Colon (tissue), 2 donors: ENCODE data around the gene NPDC1.

ENCODE experiments used
- FAIRE-seq: peaks from 2 replicates; lab custom pipeline; 2012; peaks lifted over from hg19 to GRCh38; lab: Jason Lieb, UNC
- donor health status: control.
- donor health status: control.

NPDC1 gene, protein sequence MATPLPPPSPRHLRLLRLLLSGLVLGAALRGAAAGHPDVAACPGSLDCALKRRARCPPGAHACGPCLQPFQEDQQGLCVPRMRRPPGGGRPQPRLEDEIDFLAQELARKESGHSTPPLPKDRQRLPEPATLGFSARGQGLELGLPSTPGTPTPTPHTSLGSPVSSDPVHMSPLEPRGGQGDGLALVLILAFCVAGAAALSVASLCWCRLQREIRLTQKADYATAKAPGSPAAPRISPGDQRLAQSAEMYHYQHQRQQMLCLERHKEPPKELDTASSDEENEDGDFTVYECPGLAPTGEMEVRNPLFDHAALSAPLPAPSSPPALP

GRCh38 chr9:137046088-137046787, at the start of gene NPDC1:
Gene NPDC1 (minus strand): TSS chr9:137046177. CDS start chr9:137045989, 188 bp downstream.
- FAIRE-seq = no peak

DNA sequence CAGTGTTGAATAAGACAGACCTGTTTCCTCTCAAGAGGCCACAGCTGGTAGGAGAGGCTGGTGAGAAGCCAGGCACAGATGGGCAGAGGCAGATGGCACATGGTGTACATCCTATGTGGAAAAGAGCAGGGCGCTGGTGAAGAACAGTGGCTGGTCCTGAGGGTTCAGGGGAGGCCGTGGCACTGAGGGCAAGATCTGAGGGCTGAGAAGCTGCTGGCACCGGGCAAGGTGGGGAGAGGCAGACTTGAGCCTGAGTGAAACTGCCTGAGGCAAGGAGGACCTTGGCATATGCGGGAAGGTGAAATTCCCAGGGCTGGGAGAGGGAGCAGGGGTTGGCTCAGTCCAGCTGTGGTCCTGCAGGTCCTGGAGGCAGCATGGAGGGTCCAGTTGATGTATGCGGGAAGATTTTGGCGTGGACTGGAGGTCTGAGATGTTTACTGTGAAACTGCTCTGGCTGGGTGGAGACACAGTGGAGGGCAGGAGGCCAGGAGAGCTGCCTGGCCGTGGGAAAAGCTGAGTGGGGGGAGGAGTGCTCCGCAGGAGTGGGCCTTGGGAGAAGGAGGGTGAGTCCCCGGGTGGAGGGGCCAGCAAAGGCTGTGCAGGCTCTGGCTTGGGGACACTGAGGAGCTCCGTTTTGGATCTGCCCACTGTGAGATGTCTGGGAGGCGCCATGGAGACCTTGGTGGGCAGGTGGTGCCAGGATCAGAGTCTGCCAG, 43.4 kb upstream of the NPDC1 start:
- no peak for FAIRE-seq

DNA sequence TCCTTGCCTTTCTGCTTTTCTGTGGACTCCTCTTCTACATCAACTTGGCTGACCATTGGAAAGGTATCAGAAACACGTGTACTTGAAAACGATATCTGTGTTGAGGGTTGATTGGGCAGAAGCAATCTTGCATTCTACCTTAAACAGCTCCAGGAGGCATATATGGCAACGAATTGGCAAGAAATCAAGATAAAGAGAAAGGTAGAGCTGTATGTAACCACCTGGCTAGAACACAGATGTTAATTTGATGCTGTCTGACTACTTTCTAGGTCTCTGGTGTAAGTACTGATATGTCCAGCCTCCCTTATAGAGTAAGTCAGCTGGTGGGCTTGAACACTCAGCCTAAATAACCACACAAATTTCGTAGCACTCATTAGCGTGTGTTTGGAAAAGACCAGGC, 42.1 kb upstream of the NPDC1 start:
- no peak for FAIRE-seq

GRCh38 chr9:137087409-137087925, 41.5 kb upstream of the NPDC1 start:
- FAIRE-seq = no peak

DNA sequence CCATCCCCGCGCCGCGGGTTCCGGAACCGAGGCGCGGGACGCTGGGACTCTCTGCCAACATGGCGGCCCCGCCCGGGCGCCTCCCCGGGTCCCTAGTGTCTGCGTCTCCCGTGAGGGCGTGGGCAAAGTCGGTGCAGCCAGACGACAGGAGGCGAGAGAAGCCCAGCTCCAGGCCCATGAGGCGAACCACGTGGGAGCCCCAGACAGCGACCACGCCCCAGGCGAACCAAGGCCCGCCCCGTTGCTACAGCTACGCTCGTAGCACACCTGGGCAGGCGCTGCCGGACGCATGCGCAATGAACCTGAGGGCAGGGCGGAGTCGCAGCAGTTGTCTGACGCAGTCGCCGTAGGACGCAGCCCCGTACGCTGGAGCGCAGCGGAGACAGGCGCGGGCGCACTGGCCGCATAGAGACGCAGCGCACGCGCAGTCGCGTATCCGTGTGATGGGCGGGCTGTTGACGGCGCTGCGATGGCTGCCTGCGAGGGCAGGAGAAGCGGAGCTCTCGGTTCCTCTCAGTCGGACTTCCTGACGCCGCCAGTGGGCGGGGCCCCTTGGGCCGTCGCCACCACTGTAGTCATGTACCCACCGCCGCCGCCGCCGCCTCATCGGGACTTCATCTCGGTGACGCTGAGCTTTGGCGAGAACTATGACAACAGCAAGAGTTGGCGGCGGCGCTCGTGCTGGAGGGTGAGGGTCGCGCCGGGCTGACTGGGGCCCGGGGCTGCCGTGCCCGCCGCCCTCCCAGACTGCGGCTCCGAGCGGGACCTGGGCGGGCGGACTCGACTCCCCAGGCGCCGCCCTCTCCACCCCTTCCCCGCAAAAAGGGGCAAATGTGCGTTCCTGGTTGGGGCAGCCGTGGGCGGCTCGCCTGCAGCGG, 40.8 kb upstream of the NPDC1 start, which contains the start of gene MAN1B1:
Gene MAN1B1, plus strand, starts transcription at position 455 of the 878 bp plus-strand sequence. Its CDS starts 15 bp downstream, at position 470.
- FAIRE-seq = no peak

GRCh38 chr9:137085920-137086530, 40.0 kb upstream of the NPDC1 start:
- FAIRE-seq = no peak

DNA sequence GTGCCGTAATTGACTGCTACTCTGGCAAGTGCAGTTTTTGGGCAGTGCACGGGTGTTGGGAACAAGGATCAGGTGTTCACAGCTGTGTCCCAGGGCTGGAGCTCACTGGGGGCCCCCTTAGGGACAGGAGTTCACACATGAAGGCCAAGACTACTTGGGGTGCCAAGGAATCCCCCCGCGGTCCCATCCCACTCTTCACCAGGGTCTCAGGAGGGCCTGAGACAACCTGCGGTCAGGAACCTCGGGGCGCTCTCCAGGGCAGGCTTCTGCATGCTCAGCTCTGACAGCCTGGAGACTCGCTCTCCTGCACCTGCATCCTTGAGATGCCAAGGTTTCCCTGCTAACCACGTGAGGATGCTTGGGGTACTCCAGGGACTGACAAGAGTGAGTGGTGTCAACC, 38.5 kb upstream of the NPDC1 start:
- no peak for FAIRE-seq

DNA sequence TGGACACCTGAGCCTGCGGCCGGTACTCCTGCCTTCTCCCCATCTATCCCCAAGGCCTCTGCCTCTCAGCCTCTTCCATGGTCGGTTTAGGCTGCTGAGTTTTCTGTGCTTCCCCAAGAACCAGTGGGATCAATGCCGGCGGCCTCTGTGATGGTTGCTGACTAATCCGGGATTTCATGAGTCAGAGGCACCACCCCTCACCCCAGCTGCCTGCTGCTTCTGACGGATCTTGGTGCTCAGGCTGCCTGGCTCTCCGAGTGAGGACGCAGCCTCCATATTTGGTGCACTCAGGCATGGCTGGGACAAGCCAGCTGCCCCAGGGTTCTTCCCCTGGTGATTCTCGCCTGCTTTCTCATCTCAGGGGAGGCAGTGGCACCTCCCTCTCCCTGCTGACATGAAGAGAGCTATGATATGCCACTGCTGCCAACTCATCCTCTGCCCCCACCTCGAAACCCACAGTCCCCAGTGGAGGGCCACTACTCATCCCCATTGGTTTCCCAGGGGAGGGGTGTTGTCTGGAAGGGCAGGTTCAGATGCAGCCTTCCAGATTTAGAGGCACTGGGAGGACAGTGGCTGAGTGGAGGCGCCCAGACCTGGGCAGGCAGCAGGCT, 37.5 kb upstream of the NPDC1 start:
- no peak for FAIRE-seq

- no peak for FAIRE-seq
These were observed 36.9 kb upstream of the NPDC1 start for GRCh38 chr9:137082925-137083290.

GRCh38 chr9:137082222-137082924, 36.4 kb upstream of the NPDC1 start:
- no peak for FAIRE-seq

DNA sequence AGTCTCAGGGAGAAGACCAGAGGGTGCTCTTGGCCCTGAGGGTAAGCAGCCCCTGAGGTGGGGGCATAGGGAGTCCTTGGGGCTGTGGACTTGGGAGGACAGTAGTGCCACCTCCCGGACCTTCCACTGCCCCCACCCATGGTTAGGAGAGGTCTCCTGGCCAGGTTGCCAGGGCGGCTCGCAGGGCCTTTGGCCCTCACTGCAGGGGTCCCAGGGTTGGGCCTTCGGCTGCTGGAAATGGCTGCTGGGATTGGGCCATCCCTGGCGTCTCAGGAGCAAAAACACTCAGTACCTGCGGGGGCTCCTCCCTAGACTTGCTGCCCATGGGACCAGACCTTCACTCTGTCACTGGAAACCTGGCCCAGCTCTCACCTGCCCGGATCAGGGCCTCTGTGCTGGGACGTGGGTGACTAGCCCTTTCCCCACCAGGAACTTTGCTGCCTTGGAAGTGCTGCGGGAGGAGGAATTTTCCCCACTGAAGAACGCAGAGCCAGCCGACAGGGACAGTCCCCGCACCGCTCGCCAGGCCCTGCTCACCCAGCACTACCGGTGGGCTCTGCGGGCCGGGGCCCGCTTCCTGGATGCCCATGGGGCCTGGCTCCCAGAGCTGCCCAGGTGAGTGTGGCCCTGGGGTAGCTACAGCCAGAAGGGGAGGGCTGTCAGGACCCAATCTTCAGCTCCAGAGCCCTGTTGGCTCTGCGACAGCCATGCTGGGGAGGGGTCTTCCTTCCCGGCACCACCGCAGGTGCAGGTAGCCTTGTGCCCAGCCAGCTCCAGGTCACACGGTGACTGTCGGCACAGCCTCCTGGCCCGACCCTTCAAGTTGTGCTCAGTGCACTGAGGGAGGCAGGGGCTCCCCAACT, 34.5 kb upstream of the NPDC1 start:
- no peak for FAIRE-seq

DNA sequence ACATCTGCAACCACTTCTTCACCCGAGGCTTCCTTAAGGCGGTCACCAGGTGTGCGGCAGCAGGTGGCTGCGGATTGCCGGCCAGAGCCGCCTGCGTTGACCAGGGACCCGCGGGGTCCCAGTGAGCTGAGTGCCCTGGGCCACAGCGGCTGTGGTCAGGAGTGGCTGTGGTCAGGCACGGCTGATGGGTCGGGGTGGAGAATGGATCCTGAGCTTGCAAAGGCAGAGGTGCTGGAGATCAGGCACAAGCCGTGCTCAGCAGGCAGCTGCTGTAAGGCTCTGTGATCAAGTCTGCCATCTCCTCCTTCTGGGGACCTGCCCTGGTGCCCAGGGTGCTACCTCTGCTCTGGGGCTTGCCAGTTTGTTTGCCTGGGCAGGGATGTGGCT, 33.4 kb upstream of the NPDC1 start:
- FAIRE-seq = no peak

GRCh38 chr9:137078701-137079400, 32.9 kb upstream of the NPDC1 start:
- FAIRE-seq = no peak

DNA sequence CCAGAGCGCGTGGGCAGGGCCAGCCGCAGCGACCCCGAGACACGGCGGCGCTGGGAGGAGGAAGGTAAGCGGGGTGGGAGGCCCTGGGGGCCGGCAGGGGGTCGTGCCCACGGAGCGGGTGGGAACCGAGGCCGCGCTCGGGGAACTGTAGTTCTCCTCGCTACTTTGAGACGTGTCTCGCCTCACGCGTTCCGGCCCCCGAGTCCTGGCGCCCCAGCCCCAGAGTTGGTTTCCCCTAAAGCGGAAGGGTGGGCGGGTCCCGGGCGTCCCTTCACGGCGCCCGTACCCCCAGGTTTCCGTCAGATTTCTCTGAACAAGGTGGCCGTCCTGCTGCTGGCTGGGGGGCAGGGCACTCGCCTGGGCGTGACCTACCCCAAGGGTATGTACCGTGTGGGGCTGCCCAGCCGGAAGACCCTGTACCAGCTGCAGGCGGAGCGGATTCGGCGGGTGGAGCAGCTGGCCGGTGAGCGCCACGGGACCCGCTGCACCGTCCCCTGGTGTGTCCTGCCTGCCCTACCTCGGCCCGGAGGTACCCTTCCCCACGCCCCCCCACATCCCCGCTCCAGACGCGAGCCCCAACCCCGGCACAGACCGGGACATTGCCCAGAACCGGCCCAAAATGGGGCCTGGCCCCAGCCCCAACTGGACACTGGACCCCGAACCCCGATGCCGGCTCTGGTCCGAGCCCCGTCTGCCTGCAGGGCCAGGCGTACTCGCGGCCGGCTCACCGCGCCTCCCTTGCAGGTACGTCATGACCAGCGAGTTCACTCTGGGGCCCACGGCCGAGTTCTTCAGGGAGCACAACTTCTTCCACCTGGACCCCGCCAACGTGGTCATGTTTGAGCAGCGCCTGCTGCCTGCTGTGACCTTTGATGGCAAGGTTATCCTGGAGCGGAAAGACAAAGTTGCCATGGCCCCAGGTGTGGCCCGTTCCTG, 32.0 kb upstream of the NPDC1 start:
- FAIRE-seq = no peak

DNA sequence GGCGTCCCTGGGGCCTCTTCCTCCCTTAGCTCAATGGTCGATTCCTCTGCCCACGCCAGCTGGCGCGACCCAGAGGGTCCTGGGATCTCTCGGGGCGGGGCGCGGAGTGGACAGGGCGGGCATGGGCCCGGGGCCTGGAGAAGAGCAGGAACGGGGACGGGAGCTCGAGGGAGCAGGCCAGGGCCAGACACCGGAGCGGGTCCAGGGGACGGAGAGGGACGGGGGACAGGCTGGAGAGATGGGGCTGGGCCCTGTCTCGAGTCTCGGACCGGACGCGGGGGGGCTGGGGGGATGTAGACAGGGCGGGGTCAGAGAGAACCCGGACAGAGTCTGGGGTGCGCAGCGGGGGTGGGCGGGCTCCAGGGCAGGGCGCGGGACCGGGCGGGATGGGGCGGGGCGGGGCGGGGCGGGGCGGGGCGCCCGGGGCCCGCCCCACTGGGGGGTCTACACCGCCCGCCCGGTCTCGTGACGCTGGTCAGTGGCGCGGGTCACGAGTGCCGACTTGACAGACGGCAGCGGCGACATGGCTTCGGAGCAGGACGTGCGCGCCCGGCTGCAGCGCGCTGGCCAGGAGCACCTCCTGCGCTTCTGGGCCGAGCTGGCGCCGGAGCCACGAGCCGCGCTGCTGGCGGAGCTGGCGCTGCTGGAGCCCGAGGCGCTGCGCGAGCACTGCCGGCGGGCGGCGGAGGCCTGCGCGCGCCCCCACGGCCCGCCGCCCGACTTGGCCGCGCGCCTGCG, 31.2 kb upstream of the NPDC1 start, which contains the start of gene UAP1L1:
Gene UAP1L1, plus strand, starts transcription at position 508 of the 738 bp plus-strand sequence. Its CDS starts 16 bp downstream, at position 524.
- FAIRE-seq = no peak

GRCh38 chr9:137076636-137077009, 30.6 kb upstream of the NPDC1 start:
- no peak for FAIRE-seq
